NCI-H146 (cell line): ENCODE results near the gene QPRT.
"Not testable (repeated sequence)": the region's sequence is repeated elsewhere in the genome, so short reads cannot be mapped to it uniquely, and the experiment has no call there.

Experiments used
- DNase-seq: peaks from one replicate; lab custom pipeline; 2025; lab: John Stamatoyannopoulos, UW

QPRT gene

DNA sequence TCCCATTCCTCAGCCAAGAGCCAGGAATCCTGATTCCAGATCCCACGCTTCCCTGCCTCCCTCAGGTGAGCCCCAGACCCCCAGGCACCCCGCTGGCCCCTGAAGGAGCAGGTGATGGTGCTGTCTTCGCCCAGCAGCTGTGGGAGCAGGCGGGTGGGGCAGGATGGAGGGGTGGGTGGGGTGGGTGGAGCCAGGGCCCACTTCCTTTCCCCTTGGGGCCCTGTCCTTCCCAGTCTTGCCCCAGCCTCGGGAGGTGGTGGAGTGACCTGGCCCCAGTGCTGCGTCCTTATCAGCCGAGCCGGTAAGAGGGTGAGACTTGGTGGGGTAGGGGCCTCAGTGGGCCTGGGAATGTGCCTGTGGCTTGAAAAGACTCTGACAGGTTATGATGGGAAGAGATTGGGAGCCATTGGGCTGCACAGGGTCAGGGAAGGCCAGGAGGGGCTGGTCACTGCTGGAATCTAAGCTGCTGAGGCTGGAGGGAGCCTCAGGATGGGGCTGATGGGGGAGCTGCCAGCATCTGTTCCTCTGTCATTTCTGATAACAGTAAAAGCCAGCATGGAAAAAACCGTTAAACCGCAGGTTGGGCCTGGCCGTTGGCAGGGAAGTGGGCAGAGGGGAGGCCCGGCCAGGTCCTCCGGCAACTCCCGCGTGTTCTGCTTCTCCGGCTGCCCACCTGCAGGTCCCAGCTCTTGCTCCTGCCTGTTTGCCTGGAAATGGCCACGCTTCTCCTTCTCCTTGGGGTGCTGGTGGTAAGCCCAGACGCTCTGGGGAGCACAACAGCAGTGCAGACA is 15.8 kb upstream of the QPRT start, which contains the start of gene SPN:
SPN (plus strand) TSS at position 232 of the 791 bp plus-strand sequence; CDS start at position 714, 482 bp downstream.
- DNase-seq = no peak

DNA sequence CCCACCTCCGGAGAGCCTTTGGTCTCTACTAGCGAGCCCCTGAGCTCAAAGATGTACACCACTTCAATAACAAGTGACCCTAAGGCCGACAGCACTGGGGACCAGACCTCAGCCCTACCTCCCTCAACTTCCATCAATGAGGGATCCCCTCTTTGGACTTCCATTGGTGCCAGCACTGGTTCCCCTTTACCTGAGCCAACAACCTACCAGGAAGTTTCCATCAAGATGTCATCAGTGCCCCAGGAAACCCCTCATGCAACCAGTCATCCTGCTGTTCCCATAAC is 15.2 kb upstream of the QPRT start:
- no peak for DNase-seq

DNA sequence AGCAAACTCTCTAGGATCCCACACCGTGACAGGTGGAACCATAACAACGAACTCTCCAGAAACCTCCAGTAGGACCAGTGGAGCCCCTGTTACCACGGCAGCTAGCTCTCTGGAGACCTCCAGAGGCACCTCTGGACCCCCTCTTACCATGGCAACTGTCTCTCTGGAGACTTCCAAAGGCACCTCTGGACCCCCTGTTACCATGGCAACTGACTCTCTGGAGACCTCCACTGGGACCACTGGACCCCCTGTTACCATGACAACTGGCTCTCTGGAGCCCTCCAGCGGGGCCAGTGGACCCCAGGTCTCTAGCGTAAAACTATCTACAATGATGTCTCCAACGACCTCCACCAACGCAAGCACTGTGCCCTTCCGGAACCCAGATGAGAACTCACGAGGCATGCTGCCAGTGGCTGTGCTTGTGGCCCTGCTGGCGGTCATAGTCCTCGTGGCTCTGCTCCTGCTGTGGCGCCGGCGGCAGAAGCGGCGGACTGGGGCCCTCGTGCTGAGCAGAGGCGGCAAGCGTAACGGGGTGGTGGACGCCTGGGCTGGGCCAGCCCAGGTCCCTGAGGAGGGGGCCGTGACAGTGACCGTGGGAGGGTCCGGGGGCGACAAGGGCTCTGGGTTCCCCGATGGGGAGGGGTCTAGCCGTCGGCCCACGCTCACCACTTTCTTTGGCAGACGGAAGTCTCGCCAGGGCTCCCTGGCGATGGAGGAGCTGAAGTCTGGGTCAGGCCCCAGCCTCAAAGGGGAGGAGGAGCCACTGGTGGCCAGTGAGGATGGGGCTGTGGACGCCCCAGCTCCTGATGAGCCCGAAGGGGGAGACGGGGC is 14.7 kb upstream of the QPRT start:
- DNase-seq = no peak

DNA sequence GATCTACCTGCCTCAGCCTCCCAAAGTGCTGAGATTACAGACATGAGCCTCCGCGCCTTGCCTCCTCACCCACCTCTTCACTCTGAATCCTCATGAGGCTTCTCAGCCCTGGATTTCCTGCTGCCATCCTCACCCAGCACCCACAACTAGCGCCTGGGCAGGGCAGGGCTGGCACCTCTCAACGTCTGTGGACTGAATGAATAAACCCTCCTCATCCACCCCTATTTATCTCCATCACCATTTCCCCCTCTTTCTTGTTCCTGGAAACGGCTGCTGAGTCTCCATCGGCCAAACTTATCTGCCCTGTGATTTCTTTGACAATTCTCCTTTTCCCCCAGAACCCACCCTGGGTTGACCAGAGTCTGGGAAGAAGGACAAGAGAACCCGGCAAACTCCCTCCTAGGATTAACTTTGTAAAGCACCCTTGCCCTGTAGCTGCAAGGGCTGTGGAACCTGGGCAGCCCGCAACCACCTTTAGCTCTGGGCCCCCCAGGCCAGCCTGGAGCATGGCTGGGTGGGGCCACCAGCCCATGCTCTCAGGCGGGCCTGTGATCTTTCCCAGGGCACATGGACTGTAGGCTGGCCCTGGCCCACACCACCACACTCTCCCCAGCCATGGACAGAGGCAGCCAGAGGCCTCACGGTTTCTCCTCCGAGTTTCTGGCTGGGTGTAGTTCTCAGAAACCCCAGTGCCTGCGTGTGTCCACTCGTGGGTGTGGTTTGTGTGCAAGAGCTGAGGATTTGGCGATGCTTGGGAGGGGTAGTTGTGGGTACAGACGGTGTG is 13.5 kb upstream of the QPRT start:
- DNase-seq = no peak

DNA sequence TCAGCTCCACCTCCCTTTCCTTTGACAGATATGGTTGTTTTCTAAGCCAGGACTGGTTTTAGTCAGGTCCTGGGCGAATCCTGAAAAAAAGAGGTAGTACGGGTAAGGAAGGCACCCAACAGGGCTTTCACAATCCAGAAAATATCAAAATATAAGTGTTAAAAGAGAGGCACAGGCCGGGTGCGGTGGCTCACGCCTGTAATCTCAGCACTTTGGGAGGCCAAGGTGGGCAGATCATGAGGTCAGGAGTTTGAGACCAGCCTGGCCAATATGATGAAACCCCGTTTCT is 11.7 kb upstream of the QPRT start:
- not testable (repeated sequence) for DNase-seq

DNA sequence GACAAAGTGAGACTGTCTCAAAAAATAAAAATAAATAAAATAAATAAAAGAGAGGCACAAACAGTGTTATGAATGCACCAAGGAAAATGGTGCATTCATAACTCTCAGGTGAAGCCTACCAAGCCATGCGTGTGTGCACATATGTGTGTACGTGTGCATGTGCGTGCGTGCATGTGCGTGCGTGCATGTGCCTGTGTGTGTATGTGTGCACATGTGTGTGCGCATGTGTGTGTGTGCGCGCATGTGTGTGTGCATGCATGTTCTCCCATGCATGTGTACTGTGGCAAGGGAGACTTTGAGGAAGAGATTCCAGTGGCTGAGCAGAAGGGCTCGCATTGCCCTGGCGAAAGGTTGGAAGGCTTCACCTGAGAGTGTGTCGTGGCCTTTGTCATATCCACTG is 11.2 kb upstream of the QPRT start:
- DNase-seq = no peak

DNA sequence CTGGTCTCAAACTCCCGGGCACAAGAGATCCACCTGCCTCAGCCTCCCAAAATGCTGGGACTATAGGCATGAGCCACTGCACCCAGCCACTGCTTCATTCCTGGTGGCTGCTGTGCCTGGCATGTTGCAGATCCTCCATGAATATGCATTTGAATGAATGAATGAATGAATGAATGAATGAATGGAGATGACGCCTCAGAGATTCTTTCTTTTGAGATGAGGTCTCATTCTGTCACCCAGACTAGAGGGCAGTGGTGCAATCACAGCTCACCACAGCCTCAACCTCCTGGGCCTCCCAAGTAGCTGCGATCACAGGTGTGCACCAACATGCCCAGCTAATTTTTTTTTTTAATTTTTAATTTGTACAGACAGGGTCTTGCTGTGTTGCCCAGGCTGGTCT is 10.7 kb upstream of the QPRT start:
- DNase-seq = no peak

DNA sequence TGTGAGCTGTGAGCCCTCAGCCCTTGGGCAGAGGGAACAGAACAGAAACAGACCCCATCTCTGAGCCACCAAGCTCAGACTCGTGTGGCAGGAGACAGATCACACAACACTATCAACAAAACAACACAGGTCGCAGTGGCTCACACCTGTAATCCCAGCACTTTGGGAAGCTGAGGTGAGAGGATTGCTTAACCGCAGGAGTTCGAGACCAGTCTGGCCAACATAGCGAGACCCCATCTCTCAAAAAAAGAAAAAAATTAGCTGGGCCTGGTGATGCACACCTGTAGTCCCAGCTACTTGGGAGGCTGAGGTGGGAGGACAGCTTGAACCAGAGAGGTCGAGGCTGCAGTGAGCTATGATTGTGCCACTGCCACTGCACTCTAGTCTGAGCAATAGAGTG is 5.5 kb upstream of the QPRT start:
- DNase-seq = no peak

DNA sequence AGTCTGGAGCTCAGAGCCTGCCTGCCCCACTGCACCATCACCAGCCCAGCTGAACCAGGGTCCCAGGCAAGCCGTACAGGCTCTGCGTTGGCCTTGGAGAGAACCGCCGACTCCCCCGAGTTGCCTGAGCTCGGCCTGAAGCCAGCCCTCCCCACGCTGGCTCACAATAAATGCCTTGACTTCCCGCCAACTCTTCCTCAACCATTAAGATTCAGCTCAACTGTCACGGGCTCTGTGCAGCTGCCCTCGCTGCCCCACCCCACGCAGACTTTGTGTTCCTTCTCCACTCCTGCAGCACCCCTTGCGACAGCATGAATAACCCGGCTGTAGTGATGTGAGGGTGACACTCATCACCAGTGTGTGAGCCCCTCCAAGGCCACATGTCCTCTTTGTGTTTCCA is 4.8 kb upstream of the QPRT start:
- no peak for DNase-seq

DNA sequence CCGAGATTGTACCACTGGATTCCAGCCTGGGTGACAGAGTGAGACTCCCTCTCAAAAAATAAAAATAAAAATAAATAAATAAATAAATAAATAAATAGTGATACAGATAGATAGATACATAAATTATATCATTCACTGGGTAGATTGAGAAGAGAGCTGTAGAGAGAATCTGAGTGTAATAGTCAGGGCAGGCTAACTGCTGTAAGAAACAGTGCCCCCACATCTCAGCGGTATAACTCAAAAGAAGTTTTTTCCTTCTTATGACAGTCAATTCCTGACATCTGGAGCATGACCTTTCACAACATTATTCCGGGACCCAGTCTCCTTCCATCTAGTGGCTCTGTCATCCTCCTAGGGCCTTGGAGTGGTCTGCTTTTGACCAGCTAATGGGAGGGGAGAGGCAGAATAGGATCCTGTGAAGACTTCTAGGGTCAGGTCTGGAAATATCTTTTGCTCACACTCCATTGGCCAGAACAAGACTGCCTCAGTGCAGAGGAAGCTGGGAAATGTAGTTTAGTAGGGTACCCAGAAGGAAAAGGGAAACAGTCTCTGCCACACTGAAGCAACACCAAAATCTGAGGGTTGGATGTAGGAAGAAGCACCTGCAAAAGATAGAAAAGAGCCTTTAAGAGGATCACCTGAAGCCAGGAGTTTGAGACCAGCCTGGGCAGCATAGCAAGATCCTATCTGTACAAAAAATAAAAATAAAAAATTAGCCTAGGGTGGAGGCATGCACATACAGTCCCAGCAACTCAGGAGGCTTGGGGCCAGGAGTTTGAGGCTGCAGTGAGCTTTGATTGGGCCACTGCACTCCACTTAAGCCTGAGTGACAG is 3.0 kb upstream of the QPRT start:
- no peak for DNase-seq

DNA sequence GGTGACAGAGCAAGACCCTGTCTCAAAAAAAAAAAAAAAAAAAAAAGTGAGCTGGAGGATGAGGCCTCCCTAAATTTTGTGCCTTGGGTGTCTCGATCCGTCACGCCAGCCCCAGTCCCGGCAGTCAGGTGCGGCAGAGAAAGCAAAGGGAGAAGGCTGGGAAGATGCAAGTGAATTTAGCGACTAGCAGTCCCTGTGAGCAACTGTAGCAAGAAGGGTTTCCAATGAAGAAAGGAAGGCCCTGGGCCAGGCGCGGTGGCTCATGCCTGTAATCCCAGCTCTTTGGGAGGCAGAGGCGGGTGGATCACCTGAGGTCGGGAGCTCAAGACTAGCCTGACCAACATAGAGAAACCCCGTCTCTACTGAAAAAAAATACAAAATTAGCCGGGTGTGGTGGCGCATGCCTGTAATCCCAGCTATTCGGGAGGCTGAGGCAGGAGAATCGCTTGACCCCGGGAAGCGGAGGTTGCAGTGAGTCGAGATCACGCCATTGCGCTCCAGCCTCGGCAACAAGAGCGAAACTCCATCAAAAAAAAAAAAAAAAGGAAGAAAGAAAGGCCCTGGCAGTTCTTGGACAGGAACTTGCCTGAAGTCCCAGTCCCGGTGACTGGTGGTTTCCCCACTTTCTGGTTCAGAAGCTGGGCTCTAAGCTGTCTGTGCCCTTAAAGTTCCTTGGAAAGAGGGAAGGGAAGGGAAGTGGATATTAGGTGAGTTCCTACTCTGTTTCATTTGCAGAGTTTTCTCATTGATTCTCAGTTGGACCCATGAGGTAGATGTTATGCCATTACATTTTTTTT is 1.8 kb upstream of the QPRT start:
- DNase-seq = no peak

DNA sequence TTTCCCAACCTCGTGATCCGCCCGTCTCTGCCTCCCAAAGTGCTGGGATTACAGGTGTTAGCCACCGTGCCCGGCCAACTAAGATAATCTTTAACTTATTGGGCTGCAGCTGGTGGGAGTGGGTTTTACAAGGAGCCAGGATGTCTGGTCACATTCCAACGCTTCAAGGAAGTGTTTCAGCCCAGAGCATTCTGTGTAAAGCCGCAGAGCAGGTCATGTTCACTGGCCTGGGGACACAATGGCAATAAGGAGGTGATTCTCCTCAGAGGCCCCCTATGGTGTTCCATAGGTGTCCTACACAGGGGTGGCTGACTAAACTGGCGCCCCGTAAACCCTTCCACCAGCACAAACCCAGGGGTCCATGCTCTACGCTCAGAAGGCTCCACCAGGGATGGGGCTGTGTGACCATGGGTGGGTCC is 1.2 kb downstream of the QPRT start:
- DNase-seq = no peak

DNA sequence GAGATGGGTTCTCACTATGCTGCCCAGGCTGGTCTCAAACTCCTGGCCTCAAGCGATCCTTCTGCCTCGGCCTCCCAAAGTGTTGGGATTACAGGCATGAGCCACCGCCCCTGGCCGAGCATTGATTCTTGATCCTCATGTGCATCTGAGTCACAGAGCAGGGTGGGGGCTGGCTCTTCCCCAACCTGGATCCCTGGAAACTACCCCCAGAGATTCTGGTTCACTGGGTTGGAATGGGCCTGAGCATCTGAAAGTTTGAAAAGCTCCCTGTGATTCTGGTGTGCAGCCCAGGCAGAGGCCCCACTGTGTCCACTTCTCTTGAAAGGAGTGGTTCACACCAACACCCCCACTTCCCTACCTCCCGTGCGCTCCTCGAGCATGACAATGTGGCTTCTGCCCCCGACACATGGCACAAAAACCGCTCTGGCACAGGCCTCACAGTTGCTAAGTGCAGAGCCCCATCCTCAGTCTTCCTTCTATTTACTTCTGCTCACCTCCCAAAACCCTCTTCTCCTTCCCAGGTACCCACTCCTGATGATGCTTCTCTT is 4.6 kb downstream of the QPRT start:
- DNase-seq = no peak

DNA sequence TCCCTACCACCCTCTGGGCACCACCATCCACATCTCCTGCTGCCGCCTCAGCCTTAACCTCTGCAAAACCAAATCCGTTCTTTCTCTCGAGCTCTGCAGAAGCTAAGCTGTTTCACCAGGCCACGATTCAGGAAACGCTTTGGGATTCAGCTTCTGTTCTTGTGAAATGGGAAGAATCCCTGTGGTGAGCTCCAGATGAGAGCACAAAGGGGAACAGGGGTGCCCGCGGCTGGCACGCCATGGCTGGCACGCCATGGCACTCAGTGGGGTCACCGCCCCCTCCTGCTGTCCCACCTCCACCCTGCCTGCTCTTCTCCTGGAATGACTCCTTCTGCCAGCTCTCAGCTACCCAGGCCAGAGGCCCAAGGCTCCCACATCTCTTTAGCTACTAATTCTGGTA is 5.7 kb downstream of the QPRT start:
- DNase-seq = no peak

DNA sequence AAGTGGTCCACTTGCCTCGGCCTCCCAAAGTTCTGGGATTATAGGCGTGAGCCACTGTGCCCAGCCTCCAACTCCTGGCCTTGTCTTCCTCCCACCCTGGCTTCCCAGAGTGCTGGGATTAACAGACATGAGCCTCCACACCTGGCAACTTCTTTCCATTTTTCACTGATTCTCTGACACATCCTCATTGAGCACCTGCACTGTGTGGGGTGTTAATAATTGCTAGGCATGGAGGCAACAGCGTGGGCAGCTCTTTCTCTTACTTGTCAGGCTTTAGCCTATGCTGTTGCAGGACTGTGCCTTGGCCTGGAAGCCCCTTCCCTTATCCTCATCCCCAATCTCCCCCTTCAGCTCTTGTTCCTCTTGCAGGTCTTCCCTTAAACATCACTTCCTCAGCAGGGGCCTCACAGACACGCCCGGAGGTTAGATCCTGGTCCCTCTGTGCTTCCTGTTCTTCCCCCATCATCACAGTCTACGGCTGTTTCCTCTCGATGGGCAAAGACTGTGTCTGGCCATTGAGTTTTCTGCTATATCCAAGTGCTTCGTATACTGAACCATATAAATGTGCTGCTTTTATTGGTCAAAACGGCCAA is 7.9 kb downstream of the QPRT start:
- no peak for DNase-seq

DNA sequence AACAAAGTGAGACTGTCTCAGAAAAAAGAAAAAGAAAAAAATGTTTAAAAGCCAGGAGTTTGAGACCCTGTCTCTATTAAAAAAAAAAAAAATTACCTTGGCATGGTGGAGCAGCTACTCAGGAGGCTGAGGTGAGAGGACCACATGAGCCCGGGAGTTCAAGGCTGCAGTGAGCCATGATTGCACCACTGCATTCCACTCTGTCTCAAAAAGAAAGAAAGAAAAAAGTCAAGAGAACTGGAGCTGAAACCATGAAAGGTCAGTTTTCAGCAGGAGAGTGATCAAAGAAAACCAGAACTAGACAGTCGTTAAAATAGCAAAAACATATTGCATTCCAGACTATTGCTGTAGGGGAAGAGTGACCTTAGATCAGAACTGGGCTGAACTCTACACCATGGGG is 8.8 kb downstream of the QPRT start:
- no peak for DNase-seq

DNA sequence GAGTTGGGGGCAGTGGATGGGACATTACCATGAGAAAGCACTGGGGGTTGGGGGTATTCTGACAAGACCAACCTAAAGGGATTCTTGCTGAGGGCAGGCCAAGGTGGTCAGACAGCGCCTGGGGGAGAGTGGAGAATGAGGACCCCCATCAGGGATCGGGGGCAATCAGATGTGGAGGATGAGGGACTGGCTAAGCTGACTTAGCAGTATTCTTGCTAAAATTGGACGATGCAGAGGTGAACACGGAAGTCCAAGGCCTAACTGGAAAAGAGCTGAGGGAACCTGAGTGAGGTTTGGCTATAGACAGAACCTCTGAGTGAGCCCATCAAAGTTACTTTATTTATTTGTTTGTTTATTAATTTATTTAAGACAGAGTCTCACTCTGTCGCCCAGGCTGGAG is 9.2 kb downstream of the QPRT start:
- DNase-seq = no peak

DNA sequence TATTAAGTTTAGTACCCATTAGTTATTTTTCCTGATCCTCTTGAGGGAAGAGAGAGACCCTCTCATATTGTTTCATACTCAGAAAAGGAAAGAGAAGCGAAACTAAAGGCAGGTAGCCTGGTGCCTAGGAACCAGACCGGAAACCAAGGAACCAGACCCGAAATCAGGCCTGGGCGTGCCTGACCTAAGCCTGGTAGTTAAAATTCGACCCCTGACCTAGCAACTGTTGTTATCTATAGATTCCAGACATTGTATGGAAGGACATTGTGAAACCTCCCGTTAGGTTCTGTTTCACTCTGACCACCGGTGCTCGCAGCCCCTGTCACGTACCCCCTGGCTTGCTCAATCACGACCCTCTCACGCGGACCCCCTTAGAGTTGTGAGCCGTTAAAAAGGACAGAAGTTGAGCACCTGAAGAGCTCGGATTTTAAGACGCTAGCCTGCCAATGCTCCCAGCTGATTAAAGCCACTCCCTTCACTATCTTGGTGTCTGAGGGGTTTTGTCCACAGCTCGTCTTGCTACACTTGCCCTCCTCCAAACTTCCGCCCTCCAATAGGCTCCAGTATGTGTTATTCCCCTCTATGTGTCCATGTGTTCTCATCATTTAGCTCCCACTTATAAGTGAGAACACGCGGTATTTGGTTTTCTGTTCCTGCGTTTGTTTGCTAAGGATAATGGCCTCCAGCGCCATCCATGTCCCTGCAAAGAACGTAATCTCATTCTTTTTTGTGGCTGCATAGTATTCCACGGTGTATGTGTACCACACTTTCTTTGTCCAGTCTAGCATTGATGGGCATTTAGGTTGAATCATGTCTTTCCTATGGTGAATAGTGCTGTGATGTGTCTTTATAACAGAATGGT is 10.7 kb downstream of the QPRT start:
- DNase-seq = not testable (repeated sequence)

DNA sequence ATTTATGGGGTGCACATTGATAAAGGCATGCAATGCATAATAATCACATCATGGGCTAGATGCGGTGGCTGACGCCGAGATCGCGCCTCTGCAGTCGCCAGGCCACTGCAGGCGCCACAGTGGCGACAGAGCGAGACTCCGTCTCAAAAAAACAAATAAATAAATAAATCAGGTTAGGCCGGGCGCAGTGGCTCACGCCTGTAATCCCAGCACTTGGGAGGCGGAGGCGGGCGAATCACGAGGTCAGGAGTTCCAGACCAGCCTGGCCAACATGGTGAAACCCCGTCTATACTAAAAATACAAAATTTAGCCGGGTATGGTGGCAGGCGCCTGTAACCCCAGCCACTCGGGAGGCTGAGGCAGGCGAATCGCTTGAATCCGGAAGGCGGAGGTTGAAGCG is 13.6 kb downstream of the QPRT start:
- not testable (repeated sequence) for DNase-seq
